Limb (tissue), 2 donors: ENCODE data around the gene TCF15.
"Not testable (repeated sequence)": the region's sequence is repeated elsewhere in the genome, so short reads cannot be mapped to it uniquely, and the experiment has no call there.

Experiments
- DNase-seq, 2 donors: peaks; one replicate each; pipeline ENCODE4 v3.0.0-alpha.2; 2016; ENCODE audit errors: extremely low spot score in 2 of 2

Gene TCF15

GRCh38 chr20:642013-642397, 31.9 kb upstream of the TCF15 start:
- not testable (repeated sequence) for DNase-seq

GRCh38 chr20:641516-641875, 31.4 kb upstream of the TCF15 start:
- no peak for DNase-seq

GRCh38 chr20:640674-641515, 30.8 kb upstream of the TCF15 start:
- DNase-seq, result no peak

GRCh38 chr20:638579-638978, 28.5 kb upstream of the TCF15 start:
- no peak for DNase-seq

GRCh38 chr20:637559-637958, 27.4 kb upstream of the TCF15 start:
- DNase-seq, result no peak

GRCh38 chr20:635893-636338, 25.8 kb upstream of the TCF15 start:
- DNase-seq, result no peak

- no peak for DNase-seq
Measured at GRCh38 chr20:635028-635892, 25.2 kb upstream of the TCF15 start.

GRCh38 chr20:634148-634925, 24.2 kb upstream of the TCF15 start:
- DNase-seq, result peak in 1 of 2 donors; percentile 54

- DNase-seq, result no peak
Measured at GRCh38 chr20:631101-631500, 21.0 kb upstream of the TCF15 start.

GRCh38 chr20:626579-626978, 16.5 kb upstream of the TCF15 start:
- DNase-seq, result no peak

- DNase-seq, result no peak
Measured at GRCh38 chr20:625360-625932, 15.3 kb upstream of the TCF15 start.

GRCh38 chr20:623704-624103, 13.6 kb upstream of the TCF15 start:
- no peak for DNase-seq

GRCh38 chr20:623021-623420, 12.9 kb upstream of the TCF15 start:
- DNase-seq, result no peak

- no peak for DNase-seq
Measured at GRCh38 chr20:622161-622560, 12.1 kb upstream of the TCF15 start.

- no peak for DNase-seq
Measured at GRCh38 chr20:621125-621756, 11.1 kb upstream of the TCF15 start.

- DNase-seq, result no peak
Measured at GRCh38 chr20:620246-620645, 10.1 kb upstream of the TCF15 start.

- no peak for DNase-seq
Measured at GRCh38 chr20:618980-619379, 8.9 kb upstream of the TCF15 start.

GRCh38 chr20:617934-618690, 8.0 kb upstream of the TCF15 start:
- DNase-seq, result no peak

GRCh38 chr20:615514-615913, 5.4 kb upstream of the TCF15 start:
- DNase-seq, result no peak

GRCh38 chr20:611843-612185, 1.7 kb upstream of the TCF15 start:
- DNase-seq, result no peak
